Measurements from ENCODE around the gene CDH20. TPM values are rescaled to one million over a fixed set of nuclear protein-coding genes. Genes with fewer than 3 reads are reported as not detected.
A peak's percentile ranks its signal among the peaks of the same experiment; 100 is the strongest.

CDH20 gene
- total RNA-seq, 1 experiment from 2014 or later = not detected

DNA sequence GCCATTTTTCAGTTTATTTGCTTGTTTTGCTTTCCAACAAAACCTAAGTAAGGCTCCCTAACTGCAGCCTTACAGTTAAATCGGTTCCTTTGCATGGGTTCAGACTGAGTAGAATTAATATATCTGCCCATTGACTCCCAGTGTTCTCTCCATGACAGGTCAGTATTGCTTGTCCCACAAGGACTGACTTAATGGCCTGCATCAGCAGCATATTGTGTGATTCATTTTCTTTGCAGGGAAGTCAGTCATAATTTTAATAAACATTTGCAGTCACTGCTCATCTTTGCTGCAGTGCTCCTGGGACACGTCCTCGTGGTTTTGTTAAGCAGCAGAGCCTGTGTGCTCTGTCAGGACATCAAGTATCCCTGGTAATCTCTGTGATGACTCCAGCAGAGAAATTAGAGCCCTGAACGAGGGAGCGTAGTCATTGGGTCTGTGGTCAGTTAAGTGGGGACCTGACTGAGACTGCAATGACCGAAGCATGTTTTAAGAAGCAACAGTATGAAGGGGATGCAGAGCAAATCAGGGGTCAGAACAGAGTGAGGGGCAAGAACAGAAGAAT is 93.3 kb downstream of the CDH20 start:
- no peak for DNase-seq (ENCODE audit: low read depth)

DNA sequence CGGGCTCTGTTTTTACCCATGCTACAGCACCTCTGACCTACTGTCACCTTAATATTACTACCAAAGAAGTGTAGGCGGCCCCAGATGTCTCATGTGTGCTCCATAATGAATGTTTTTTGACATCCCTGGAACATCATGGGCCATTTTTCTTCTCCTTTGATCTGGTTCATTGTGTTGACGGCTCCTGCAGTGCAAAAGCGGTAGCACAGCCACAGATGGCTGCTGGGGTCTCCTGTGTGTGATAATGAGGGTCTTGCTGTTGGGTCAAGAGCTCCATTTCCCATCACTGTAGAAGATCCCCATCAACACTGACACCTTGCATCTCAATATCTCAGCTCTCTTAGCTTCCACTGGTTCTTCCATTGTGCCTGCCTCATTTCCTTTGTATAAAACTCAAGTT is 95.0 kb downstream of the CDH20 start:
- DNase-seq (ENCODE audit: low read depth) = no peak

DNA sequence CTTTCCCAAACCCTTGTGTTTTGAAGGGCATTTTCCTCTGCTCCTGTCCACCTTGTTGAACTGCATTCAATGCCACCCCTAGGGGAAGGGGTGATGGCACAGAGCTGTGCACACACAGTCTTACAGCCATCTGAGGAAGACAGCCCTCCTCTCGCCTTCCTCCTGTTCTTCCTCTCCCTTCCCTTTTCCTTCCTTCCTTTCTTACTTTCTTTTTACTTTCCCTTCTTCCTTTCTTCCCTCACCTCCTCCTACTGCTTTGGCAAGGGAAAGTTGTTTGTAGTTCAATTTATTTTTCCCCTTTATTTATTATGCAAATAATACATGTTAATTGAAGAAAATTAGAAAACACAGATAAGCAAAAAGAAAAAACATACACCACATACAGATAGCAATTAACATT is 99.4 kb downstream of the CDH20 start:
- DNase-seq (ENCODE audit: low read depth) = no peak

DNA sequence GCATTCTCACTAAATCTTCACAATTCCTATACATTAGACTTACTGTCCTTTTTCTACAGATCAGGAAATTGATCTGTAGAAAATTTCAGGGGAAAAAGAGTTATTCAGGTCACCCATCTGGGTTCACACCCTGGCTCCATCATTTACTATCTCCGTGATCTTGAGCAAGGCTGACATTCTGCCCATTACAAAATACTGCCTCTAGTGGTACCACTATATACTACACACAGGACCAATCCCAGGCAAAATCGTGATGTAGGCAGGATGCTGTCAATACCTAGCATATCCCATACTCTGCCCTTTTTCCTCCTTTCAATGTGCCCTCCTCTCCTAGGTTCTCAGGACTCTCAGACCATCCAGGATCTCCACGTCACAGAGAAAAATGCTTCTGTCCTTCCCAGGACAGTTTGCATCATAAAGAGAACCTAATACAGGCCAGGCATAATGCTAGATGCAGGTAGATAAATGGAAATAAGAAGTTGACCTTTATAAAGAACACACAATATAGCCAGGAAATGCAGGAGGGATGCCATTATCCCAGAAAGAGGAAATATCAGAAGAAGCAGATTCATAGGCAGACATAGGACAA is 101.9 kb downstream of the CDH20 start:
- DNase-seq (ENCODE audit: low read depth) = peak; percentile 16

DNA sequence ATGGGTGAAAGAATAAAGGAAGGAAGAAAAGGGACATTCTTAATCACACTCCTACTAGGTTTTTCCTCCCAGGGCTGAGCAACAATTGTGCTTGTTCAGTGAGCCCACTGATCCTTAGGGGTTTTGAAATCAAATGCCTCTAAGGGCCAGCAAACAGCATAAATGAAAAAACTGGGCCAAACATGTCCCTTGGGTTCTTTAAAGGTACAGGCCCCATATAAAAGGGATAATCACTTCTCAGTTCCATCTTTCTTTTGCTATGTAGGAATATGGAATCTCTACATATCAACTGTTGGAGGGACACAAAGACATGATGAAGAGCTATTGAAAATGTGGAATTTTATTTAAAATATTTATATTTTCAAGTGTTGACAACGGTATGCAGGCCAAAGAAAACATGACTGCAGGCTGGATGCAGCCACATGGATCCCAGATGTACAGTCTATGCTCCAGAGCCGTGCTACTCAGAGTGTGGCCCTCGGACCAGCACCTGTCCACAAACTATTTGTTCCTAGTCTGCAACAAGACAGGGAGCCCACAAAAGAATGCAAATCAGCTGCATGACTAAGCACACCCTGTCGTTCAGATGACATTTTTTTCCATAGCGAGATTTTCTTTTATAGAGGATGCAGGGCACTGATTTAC is 110.0 kb downstream of the CDH20 start:
- no peak for DNase-seq (ENCODE audit: low read depth)

DNA sequence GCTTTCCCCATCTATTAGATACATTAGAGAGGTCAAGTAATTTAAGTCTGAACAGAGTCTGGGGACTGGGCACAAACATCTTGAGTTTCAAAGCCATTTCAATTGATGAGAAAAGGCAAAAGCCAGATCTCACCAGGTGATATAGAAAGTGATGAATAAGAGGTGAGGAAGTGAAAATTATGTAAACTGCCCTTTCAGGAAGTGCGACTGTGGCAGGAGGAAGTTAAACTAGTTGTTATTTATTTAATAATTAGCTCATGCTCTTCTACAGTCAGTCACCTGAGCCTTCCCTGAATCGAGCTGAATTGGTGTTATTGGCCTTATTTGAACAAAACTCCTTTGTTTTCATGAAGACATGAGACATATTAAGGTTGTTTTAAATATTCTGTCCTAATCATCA is 115.1 kb downstream of the CDH20 start:
- no peak for DNase-seq (ENCODE audit: low read depth)

DNA sequence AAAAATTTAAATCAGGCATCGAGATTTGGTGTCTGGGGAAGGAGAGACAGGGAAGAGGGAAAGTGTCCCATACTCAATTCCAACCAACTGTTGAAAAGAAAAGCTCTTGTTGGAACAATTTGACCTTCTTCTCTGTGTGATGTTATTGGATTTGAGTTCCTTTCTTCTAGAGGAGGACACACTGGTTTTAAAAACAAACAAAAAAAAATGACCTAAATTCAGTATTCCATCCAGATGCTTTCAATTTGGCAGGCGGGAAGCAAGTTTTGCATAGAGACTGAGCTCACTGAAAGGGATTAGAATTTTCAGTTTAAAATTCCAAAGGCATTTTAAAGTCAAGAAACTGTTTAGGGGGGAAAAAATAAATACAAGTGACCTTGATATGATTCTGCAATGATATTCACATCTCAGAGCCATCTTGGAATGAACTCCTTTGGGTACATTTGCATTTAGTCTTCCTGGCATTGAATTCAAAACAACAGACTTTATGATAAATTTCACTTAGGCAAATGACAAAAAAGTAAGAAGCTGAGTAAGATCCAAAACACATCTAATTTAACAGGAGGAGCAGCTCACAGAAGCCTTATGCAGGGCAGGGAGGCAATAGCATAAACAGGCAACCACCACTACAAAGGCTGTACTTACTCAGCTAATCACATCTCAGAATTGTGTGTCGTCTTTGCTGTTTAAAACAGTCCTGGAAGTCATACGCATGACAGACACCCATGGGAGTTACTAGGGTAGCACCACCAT is 126.8 kb downstream of the CDH20 start:
- DNase-seq (ENCODE audit: low read depth) = no peak

DNA sequence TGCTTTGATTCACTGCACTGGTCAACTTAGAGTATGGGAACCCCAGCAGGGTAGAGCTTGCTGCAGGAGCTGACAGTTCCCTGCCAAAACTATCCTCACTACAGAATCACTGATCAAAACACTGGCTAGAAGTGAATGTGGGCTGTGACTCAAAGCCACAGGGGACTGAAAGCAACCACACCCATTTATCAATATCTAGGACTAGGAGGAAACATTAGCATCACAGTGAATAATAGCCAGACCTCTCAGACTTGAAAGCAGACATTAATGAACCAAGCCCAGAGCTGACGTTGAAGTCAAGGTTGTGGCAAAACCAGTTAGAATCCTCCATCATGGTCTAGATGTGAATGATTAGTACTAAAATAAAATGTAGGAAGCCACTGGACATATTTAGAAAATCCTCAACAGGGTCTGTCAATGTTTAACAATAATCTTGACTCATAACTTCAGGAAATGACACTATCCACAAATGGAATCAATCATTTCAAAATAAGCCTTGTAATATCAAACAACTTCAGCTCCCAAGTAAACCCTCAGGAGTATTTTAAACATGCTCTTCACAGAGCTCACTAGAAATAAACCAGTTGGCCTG is 131.4 kb downstream of the CDH20 start:
- no peak for DNase-seq (ENCODE audit: low read depth)

DNA sequence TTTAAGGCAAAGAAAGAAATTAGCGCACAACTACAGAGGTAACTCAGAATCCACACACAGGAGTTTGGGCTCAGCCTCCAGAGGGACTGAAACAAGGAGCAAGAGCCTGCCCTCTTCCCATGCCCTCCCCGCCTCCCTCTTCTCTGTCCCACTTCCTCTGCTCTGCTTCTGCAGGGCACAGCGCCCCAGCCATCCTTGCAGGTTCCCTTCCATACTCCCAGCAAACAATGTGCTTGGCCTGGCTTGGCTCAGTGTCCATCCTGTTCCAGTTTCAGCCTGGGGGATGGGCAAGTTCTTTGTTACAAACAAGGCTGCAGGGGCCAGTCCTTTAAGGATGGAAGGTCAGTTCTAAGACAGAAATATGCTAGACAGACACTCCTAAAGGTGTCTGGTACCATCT is 133.5 kb downstream of the CDH20 start:
- no peak for DNase-seq (ENCODE audit: low read depth)

DNA sequence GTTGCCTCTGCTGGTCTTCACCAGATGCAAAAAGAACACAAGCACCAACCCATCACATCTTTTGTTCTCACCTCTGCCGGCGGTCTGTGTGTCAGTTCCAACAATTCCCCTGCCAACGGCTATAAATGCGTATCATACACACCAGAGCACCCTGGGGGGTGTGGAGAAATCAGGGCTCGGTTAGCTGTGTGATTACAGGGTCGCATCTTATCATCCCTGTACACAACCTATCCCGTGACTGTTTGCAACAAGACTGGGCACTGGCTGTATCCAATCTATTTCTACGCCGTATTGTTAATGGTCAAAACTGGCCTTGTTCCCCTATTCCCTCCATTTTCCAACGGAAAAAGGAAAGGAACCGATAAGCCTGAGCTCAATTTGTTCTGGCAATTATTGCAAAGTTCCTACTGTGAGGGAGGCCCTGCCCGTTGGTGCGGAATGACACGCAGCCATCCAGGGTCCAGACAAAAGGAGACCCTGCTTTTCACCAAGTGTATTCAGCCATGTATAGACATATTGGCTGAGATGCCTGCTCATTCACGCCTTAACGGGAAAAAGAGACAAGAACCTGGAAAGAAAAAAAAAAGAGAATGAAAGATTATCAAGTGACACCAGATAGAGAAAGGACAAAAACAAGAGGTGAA is 136.9 kb downstream of the CDH20 start:
- DNase-seq (ENCODE audit: low read depth) = no peak

DNA sequence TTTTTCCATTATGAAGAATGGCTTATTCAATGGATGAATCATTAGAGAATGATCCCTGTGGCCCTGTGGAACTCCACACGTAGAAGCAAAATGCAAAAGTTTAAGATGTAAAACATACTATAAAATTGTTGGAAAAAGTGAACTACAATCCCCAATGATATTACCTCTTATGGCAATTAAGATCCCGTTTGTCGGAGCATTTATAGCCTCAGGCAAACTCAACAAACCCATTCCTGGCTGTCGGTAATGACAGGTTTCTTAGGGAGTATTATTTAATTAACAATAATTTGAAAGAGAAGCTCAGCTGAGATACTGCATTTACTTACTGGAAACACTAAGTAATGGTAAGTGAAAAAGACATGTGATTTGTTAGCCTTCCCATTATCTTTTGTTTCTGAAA is 138.3 kb downstream of the CDH20 start:
- DNase-seq (ENCODE audit: low read depth) = no peak

DNA sequence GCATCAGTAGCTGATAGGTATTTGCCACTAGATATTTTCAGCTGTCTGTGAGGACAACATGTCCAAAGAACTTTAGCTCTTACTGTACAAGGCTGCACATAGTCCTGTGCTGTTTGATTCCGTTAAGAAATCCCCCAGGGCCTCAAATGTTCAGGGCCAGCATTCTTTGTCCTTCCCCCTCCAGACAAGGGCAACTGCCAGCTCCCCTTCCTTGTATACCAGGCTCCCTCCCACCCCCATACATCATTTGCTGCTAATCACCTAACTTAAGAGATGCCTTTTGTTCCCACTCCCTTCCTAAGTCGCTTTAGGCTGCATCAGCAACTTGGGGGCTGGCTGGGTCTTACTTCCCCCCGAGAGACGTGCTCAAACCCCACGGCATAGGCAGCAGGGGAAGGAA is 138.7 kb downstream of the CDH20 start:
- no peak for DNase-seq (ENCODE audit: low read depth)

DNA sequence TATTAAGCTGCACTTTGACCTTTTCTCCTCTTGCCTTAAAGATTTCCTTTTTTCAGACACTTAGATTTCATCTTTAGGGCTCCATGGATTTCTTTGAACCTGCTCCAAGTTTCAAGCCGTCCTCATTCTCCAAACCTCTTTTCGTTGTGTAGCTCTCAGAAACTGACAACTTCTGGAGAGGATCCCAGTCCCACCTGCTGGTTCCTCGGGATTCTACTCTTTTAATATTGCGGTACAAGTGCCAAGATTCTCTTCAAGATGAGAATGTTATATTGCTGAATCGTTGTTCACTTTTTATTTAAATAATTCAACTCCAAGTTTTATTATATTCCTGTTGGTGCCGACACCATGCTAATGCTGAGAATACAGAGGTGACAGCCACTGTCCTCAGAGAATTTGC is 141.1 kb downstream of the CDH20 start:
- no peak for DNase-seq (ENCODE audit: low read depth)

DNA sequence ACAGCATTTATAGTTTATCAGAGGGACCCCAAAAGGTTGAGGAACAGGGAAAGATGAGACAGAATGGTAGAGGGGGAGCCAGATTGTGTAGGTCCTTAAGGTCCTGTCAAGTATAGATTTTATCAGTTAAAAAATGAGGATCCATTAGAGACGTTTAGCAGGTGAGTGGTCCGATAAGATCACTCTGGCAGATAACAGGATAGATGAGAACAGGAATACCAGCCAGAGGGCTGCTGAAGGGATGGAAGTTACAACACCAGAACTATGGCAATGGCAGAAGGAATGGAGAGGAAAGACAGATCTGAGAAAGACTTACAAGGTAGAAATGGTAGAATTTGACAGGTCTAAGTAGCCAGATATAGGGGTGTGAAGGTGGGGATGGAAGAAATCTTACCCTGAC is 141.7 kb downstream of the CDH20 start:
- DNase-seq (ENCODE audit: low read depth) = no peak

DNA sequence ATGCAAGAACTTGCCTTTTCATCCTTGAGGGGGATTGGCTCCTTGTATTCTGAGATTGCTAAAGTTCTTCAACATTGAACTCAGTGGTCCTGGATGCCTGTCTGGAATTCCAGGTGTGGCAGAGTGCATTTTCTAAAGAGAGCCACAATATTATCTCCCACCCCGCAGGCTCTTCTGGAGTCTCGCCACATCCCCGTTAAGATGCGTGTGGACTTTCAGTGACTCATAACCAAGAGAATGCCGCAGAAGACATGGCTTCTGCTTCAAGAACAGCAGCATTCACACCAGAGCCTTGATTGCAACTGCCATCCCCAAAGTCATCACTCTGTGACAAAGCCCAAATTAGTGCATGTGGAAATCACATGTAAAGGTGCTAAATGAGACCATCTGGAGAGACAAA is 142.7 kb downstream of the CDH20 start:
- peak; percentile 30 for DNase-seq (ENCODE audit: low read depth)

DNA sequence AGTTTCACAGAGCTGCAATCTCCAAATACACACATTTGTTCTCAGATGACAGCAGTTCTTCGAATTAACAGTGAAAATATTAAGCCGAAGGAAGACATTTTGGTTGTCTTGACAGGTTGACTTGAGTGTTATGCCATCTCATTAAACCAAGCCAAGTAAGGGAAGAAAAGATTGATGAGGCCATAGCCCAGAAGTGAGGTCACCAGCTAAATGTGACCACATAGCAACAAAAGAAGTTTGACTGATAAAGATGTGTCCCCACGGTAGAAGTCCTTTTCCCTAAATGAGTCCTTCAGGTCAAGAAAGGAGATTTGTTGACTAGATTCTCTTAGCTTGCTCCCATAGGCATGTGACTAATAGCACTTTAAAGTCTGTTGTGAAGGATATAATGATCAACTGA is 156.1 kb downstream of the CDH20 start:
- no peak for DNase-seq (ENCODE audit: low read depth)

DNA sequence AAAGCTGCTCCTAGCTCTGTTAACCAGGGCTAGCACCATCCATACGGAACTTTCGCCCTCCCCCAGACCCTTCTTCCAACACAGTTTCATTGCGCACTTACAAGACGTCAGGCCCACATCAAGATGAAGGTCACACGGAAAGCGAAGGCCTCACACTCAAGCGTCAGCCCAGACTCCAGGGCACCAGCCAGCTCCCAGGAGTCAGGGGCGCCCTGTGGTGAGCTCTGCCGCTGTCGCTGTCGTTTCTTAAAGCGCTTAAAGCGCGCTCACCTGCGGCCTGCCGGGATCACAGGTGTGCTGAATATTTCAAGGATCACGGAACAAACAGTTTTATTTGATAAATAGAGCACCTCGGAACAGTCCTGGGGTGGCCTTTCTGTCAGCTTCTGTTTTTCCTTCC is 163.1 kb downstream of the CDH20 start:
- DNase-seq (ENCODE audit: low read depth) = no peak

DNA sequence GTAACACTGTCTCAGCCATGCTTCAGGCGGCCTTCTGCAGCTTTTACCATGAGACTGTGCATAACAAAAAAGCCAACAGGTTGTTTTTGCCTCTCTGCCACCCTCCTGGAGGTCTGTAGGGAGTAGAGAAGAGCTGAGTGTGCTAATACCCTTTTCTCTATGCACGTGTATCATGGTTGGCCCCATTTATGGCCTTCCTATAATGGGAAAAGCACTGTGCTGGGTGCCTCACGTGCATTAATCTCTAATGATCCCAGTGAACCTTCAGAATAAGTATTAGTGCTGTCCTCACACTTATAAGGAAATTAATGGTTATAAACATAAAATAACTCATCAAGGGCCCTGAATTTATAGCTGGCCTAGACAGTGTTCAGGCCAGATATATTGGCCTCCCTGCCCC is 164.2 kb downstream of the CDH20 start:
- DNase-seq (ENCODE audit: low read depth) = no peak

DNA sequence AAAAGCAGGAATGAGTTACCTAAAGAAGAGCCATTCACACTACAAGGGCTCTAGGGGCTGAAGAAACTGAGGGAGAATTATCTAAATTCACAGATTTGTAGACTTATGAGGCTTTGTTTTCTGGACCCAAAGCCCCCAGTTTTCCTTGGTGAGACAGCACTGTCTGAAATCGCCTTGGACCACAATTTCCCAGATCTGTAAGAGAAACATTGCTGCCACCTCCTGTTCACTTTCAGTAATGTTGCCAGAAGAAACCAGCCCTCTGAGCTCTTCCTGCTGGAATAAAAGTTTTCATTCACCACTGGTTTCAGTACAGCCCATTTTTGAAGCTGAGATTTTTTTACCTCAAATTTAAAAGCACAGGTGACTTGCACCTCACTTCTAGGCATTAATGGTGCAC is 169.2 kb downstream of the CDH20 start:
- peak; percentile 40 for DNase-seq (ENCODE audit: low read depth)

DNA sequence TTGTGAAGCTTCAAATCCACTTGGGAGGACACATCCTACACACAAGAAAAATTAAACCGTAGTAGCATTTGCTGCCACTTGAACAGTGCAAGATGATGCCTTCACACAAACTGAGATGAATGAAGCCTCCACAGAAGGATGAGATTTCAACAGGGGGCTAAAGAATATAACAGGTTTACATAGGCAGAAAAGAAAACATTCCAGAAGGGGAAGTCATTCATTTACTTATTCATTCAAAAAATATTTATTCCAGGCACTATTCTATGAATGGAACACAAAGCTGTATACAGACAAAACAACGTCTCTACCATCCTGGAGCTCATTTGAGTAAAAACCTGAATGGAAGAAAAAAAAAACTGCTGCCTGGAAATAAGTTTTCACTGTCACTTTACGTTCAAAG is 170.5 kb downstream of the CDH20 start:
- no peak for DNase-seq (ENCODE audit: low read depth)

DNA sequence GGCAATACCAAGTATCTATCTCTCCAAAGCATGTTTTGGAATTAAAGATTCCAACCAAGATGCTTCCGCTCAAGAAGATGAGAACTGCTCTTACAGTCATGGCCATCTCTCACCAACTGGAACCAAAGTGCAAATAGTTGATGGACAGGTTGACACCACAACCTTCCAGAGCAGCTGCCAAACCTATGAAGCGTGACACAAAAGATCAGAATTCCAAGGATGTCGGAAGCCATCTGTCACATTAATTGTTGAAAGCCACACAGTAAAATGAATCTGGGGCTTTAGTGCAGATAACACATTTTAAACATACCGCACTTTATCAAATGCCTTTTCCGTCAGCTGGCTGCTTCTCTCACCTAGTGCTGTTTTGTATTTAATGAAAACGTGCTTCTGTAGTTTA is 195.7 kb downstream of the CDH20 start:
- no peak for DNase-seq (ENCODE audit: low read depth)

DNA sequence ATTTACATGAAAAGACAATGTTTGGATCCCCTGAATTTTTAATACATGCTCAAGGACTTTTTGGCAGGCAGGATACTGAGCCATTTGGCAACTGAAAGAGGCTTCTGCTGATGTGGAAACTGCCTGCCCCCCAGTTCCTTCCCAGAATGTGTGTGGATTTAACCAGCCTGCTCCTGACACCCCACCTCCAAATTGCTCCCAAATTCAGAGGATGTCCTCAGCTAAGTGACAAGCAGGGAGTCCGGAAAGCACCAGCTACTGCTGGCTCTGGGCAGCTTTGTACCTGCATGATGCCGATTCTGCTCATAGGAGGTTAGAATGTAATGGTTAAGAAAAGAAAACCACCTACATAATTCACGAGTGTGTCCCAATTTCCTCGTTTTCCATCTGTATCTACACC is 197.5 kb downstream of the CDH20 start:
- no peak for DNase-seq (ENCODE audit: low read depth)
